Measurements from ENCODE around the gene FGD2.

GRCh38 chr6:37036146-37036545 lies 30.7 kb downstream of the FGD2 start:
- TF ChIP-seq CTCF (IDR thresholded peaks at IDR 0.05; ENCODE audit: insufficient read depth, low read length, poor library complexity, severe bottlenecking) (no peak), EZH2phosphoT487 (conservative IDR thresholded peaks at IDR 0.05; ENCODE audit: low read length) (no peak)
